Keratinocyte (primary cell): ENCODE results near the gene APLP2. TPM values are rescaled to one million over a fixed set of nuclear protein-coding genes. Genes with fewer than 3 reads are reported as not detected.

Experiments
- DNase-seq: peaks from one replicate; pipeline ENCODE4 v3.0.0-alpha.2; 2011; ENCODE audit warnings: low read depth, missing footprints, low spot score
- FAIRE-seq: peaks from 2 replicates; lab custom pipeline; 2011; peaks lifted over from hg19 to GRCh38; lab: Jason Lieb, UNC
- H2AFZ ChIP-seq: 2 replicates; pipeline ENCODE4 v1.6.0; 2012; ENCODE audit warnings: low read length, control low read depth, inconsistent platforms; ENCODE audit not compliant: control insufficient read depth
- H3K27ac ChIP-seq: 2 replicates; pipeline ENCODE4 v1.5.1; 2011; ENCODE audit warnings: low read length; ENCODE audit not compliant: control insufficient read depth, insufficient read depth
- H3K27me3 ChIP-seq: 3 replicates; pipeline ENCODE4 v1.6.0; 2011; ENCODE audit warnings: low read length; ENCODE audit not compliant: control insufficient read depth, insufficient read depth; ENCODE audit errors: extremely low read depth
- H3K36me3 ChIP-seq, 2 experiments: 2 replicates in 1 of 2; 3 replicates in 1 of 2; pipeline ENCODE4 v1.5.1; 2011; ENCODE audit warnings: low read length in 2 of 2, mild to moderate bottlenecking in 1 of 2; ENCODE audit not compliant: control insufficient read depth in 2 of 2, insufficient read depth in 2 of 2; ENCODE audit errors: extremely low read depth in 1 of 2
- H3K4me1 ChIP-seq: 3 replicates; pipeline ENCODE4 v1.5.1; 2011; ENCODE audit warnings: low read length; ENCODE audit not compliant: control insufficient read depth, insufficient read depth; ENCODE audit errors: extremely low read depth
- H3K4me2 ChIP-seq: 3 replicates; pipeline ENCODE4 v1.6.0; 2011; ENCODE audit warnings: low read depth, low read length; ENCODE audit not compliant: control insufficient read depth, insufficient read depth; ENCODE audit errors: extremely low read depth
- H3K4me3 ChIP-seq, 3 experiments: fragments of 200-600 bp in 1 of 3; sonication (generic) in 1 of 3; 2 replicates in 2 of 3; 3 replicates in 1 of 3; pipeline ENCODE4 v1.5.1; 2011 to 2016; ENCODE audit warnings: low read length in 3 of 3, mild to moderate bottlenecking in 3 of 3, control low read depth in 2 of 3, inconsistent platforms in 1 of 3, low read depth in 1 of 3, mixed read lengths in 1 of 3, mixed run types in 1 of 3, moderate library complexity in 1 of 3; ENCODE audit not compliant: control insufficient read depth in 2 of 3, insufficient read depth in 2 of 3; ENCODE audit errors: extremely low read depth in 1 of 3
- H3K79me2 ChIP-seq: 2 replicates; pipeline ENCODE4 v1.6.0; 2012; ENCODE audit warnings: low read length; ENCODE audit not compliant: control insufficient read depth, insufficient read depth
- H3K9ac ChIP-seq: 3 replicates; pipeline ENCODE4 v1.6.0; 2011; ENCODE audit warnings: low read length; ENCODE audit not compliant: control insufficient read depth, insufficient read depth; ENCODE audit errors: extremely low read depth
- H3K9me1 ChIP-seq: 3 replicates; pipeline ENCODE4 v1.6.0; 2011; ENCODE audit warnings: low read length; ENCODE audit not compliant: control insufficient read depth, insufficient read depth; ENCODE audit errors: extremely low read depth
- H3K9me3 ChIP-seq: 2 replicates; pipeline ENCODE4 v1.5.1; 2012; ENCODE audit warnings: low read depth, low read length; ENCODE audit not compliant: control insufficient read depth
- H4K20me1 ChIP-seq: 3 replicates; pipeline ENCODE4 v1.6.0; 2011; ENCODE audit warnings: low read length; ENCODE audit not compliant: control insufficient read depth, insufficient read depth; ENCODE audit errors: extremely low read depth
- CTCF ChIP-seq, 3 experiments: IDR thresholded peaks in 1 of 3; conservative IDR thresholded peaks in 1 of 3; optimal IDR thresholded peaks in 1 of 3; 2 replicates in 2 of 3; 3 replicates in 1 of 3; pipeline versions ENCODE3 to v1.5.1; 2011; ENCODE audit warnings: low read length in 3 of 3, mild to moderate bottlenecking in 3 of 3, moderate library complexity in 2 of 3, control low read depth in 1 of 3, inconsistent platforms in 1 of 3; ENCODE audit not compliant: insufficient read depth in 2 of 3; ENCODE audit errors: extremely low read depth in 1 of 3
- EZH2 ChIP-seq: IDR thresholded peaks from one replicate; pipeline ENCODE4 v1.6.1; 2012; ENCODE audit warnings: inconsistent platforms, mild to moderate bottlenecking, low read length, moderate library complexity
- dilution Hi-C: fragments of 300-500 bp; cut with MboI; formaldehyde crosslinking; loops from one replicate; pipeline ENCODE4 v1.7.0; 2020; ENCODE audit warnings: low sequenced_read_pairs; ENCODE audit not compliant: extremely low pct_ligation_motif_present
- polyA plus RNA-seq, 5 experiments: library from polyadenylated mRNA; depleted of rRNA in 3 of 5; stranded (reverse) in 3 of 5; stranded (forward) in 1 of 5; unstranded in 1 of 5; fragments of >200 nt; gene quantifications; 1 replicate in 1 of 5; 2 replicates in 3 of 5; 3 replicates in 1 of 5; pipeline versions ENCODE4 v1.2.1 to v1.2.3, GENCODE V29; 2011 to 2012; ENCODE audit warnings: missing spikeins in 2 of 5, low read depth in 1 of 5, low replicate concordance in 1 of 5

Gene APLP2
- polyA plus RNA-seq, 1 donor (not counting 4 experiments of a cell fraction or from before 2014, with no cell fraction given), result 531 TPM

GRCh38 chr11:130049328-130049771, 20.3 kb upstream of the APLP2 start:
- Histone ChIP-seq H3K9me1 (no peaks in the 10 kb centered on the region), H3K27me3 (no peaks in the 10 kb centered on the region), H3K9me3 (no peaks in the 10 kb centered on the region), H3K4me2 (no peak overlapping the region), H3K4me1 (no peaks in the 10 kb centered on the region), H3K9ac (no peak overlapping the region), H2AFZ (no peak overlapping the region), H3K27ac (no peak overlapping the region), H3K79me2 (no peaks in the 10 kb centered on the region), H4K20me1 (no peaks in the 10 kb centered on the region), H3K36me3 (no peaks in the 10 kb centered on the region), H3K4me3 (no peak overlapping the region)
- dilution Hi-C loops, result no loop called here
- DNase-seq (no peak), FAIRE-seq (no peak)
- no peak for TF ChIP-seq CTCF (optimal IDR thresholded peaks at IDR 0.05 in 1 of 3, IDR thresholded peaks at IDR 0.05 in 1 of 3, conservative IDR thresholded peaks at IDR 0.05 in 1 of 3; ENCODE audit: extremely low read depth in 1 of 3, insufficient read depth in 2 of 3, low read length in 3 of 3)
- no peak for TF ChIP-seq EZH2

GRCh38 chr11:130050257-130050656, 19.4 kb upstream of the APLP2 start:
- H3K27me3 ChIP-seq, result no peaks in the 10 kb centered on the region
- FAIRE-seq, result no peak
- no peaks in the 10 kb centered on the region for H3K9me3 ChIP-seq
- H4K20me1 ChIP-seq, result no peaks in the 10 kb centered on the region
- no peaks in the 10 kb centered on the region for H3K36me3 ChIP-seq
- no peak overlapping the region for H3K4me3 ChIP-seq
- no peaks in the 10 kb centered on the region for H3K9me1 ChIP-seq
- dilution Hi-C loops, result no loop called here
- no peak overlapping the region for H3K27ac ChIP-seq
- TF ChIP-seq CTCF (optimal IDR thresholded peaks at IDR 0.05 in 1 of 3, IDR thresholded peaks at IDR 0.05 in 1 of 3, conservative IDR thresholded peaks at IDR 0.05 in 1 of 3; ENCODE audit: extremely low read depth in 1 of 3, insufficient read depth in 2 of 3, low read length in 3 of 3) (no peak), EZH2 (no peak)
- no peak overlapping the region for H3K9ac ChIP-seq
- H2AFZ ChIP-seq, result no peak overlapping the region
- no peak overlapping the region for H3K4me2 ChIP-seq
- DNase-seq, result no peak
- peaks cover 2% of the 10 kb centered on the region for H3K4me1 ChIP-seq
- H3K79me2 ChIP-seq, result no peaks in the 10 kb centered on the region
